Epithelial cell of proximal tubule (primary cell): ENCODE measurements around the gene UMODL1. TPM values are rescaled to one million over a fixed set of nuclear protein-coding genes. Genes with fewer than 3 reads are reported as not detected.

Experiments used
- DNase-seq: peaks from one replicate; pipeline ENCODE4 v3.0.0-alpha.2; 2011; ENCODE audit warnings: low read depth
- H3K4me3 ChIP-seq: 2 replicates; pipeline ENCODE4 v1.5.1; 2011; ENCODE audit warnings: low read depth, mild to moderate bottlenecking, low read length
- total RNA-seq: library from RNA; depleted of rRNA; stranded (reverse); fragments of >200 nt; gene quantifications from 2 replicates; pipeline ENCODE4 v1.2.3, GENCODE V29; 2015
- TF ChIP-seq, protein P1 (sequence below): conservative IDR thresholded peaks from 2 replicates; pipeline ENCODE4 v1.5.1; 2012; ENCODE audit warnings: low read depth, mild to moderate bottlenecking, low read length

UMODL1 gene
- total RNA-seq, 1 donor from 2014 or later, result not detected

DNA sequence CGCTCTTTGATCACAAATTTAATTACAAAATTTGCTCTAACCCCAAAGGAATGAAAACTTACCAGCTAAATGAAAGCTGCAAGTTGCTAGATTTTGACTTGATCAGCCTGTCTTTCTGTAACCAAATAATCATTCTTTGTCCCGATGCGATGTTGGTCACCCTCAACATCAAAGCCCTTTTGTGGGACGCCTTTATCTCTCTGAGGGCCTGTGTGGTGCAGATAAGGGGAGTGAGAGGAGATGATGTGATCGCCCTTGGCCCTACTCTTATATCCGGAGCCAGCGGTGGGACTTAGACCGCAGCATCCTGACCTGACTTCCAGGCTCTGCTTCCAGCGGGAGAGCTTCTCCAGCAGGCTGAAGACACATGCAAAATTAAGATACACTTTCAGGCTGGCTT is 19.3 kb upstream of the UMODL1 start:
- TF ChIP-seq, protein P1, sequence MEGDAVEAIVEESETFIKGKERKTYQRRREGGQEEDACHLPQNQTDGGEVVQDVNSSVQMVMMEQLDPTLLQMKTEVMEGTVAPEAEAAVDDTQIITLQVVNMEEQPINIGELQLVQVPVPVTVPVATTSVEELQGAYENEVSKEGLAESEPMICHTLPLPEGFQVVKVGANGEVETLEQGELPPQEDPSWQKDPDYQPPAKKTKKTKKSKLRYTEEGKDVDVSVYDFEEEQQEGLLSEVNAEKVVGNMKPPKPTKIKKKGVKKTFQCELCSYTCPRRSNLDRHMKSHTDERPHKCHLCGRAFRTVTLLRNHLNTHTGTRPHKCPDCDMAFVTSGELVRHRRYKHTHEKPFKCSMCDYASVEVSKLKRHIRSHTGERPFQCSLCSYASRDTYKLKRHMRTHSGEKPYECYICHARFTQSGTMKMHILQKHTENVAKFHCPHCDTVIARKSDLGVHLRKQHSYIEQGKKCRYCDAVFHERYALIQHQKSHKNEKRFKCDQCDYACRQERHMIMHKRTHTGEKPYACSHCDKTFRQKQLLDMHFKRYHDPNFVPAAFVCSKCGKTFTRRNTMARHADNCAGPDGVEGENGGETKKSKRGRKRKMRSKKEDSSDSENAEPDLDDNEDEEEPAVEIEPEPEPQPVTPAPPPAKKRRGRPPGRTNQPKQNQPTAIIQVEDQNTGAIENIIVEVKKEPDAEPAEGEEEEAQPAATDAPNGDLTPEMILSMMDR, result no peak
- no peak overlapping the region for H3K4me3 ChIP-seq
- DNase-seq, result no peak

DNA sequence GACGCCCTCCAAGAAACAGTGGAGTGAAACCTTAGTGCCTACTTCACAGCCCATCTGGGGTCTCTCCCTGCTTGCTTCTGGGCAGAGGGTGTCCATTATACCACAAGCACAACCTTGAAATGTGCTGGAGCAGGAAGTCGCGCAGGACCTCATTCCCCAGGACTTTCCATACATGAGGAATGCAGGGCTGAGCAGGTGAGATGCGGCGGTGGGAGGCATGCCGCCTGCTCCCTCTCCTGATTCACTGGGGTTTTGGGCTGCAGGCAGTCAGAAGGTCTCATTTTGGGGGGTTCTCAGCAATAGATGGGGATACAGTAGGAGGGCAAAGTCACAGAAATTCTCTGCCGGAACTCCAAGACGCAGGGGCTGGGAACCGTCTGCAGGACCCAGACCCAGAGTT is 15.7 kb upstream of the UMODL1 start:
- DNase-seq, result no peak
- H3K4me3 ChIP-seq, result no peak overlapping the region
- TF ChIP-seq, protein P1, result no peak

DNA sequence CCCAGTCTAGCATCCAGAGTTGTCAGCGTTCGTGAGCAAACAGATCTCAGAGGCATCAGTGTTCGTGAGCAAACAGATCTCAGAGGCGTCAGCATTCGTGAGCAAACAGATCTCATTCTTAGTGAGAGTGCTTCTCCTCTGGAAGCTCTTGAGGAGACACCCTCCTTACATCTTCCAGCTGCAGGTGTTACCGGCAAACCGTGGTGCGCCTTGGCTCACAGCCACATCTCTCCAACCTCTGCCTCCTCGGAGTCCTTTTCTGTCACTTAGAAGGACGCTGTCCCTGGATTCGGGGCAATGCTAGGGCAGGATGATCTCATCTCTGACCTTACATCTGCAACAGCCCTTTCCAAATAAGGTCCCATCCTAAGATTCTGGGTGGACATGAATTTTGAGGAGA is 14.6 kb upstream of the UMODL1 start:
- TF ChIP-seq, protein P1, result no peak
- DNase-seq, result no peak
- H3K4me3 ChIP-seq, result no peak overlapping the region

DNA sequence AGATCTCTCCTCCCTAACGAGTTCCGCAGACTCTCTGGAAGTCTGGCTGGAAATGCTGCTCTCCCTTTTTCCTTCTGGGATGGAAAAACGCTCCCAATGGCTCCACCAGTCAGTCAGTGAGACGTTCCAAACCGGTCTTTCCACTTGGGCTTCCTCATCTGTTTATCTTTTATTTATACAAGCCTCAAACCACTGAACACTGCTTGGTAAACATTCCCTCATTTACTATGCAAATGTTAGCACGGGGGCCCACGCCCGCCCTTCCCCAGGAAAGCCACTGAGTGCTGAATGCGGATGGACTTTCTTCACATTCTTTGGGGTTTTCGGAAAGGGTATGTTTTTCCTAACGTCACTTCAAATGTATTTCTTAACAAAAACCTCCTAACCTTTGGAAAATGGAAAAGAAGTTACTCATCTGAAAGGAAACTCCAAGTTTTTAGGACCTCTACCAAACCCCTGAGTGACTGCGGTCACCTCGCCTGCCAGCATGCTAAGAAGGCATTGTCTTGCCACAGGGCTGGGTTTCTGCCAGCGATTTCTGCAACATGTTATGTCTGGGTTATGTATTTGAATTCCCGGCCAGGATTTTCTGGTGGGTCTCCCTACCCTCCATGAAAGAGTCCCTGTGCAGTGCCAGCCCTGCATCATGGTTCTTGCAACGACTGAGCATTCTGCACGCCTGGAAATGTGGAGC is 14.0 kb upstream of the UMODL1 start:
- TF ChIP-seq, protein P1, result no peak
- no peak for DNase-seq
- H3K4me3 ChIP-seq, result no peak overlapping the region

DNA sequence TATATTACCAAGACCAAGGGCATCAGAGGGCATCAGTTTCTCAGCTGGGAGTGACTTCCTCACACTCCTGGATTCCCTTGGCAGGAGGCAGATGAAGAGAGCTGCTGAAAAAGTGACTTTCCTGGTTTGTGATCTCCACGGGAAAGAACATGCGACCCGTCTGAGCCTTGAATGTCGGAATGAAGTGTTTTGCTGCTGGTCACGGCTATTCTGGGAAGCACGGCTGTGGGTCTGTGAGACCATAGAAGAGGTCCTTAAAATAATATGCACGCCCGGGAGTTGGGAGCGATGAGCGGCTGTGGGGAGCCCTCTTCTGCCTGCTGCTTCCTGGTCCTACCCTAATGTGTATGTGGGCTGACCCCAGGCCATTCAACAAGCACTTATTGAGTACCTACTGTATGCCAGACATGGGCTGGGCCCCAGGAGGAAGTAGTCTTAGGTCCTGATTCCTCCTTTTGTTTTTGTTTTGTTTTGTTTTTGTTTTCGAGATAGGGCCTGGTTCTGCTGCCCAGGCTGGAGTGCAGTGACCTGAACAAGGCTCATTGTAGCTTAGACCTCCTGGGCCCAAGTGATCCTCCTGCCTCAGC is 13.2 kb upstream of the UMODL1 start:
- no peak overlapping the region for H3K4me3 ChIP-seq
- no peak for DNase-seq
- TF ChIP-seq, protein P1, result no peak

DNA sequence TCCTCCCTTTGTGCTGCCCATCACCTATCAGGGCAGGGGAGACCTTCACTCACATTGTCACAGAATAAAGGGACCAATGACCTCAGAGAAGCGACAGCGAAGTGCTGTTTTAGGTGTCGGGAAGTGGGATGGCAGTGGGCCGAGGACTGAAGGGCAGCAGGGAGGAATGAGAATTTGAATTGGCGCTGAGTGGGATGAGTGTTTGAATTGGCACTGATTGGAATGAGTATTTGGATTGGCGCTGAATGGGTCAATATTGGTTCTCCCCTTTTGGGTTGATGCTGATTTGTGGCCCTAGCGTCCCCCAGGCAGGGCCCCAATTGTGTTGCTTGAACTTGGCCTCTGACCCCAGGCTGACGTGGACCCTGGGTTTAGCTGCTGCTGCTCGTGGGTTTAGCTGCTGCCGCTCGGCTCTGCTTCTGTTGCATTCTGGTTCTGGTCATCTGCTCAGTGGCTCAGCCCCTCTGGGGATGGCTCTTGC is 12.4 kb upstream of the UMODL1 start:
- no peak for DNase-seq
- no peak overlapping the region for H3K4me3 ChIP-seq
- TF ChIP-seq, protein P1, result no peak

DNA sequence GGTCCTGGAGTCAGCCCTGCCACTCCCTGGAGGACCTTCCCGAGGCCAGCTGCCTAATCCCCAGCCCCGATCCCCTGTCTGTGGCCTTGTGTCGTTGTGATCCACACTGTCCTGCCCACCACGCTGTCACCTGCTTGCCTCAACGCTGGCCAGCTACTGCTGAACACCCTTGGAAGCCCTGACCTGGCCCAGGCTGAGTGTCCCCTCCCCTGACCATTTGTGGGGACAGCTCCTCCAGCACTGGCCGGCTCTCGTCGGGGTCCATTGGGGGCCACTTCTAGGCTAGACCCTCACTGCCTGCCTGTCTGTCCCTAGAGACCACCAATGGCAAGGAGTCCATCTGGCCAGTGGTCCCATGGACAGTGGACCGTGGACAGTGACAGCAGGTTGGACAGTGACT is 12.0 kb upstream of the UMODL1 start:
- TF ChIP-seq, protein P1, result no peak
- no peak overlapping the region for H3K4me3 ChIP-seq
- no peak for DNase-seq
